Peyer's patch (tissue), 4 donors: Measurements from ENCODE around the gene AGPAT2.

Source experiments
- CTCF ChIP-seq, 6 experiments: fragments of 450-650 bp in 4 of 6; fragments of 200-600 bp in 2 of 6; sonication (generic) in 1 of 6; IDR thresholded peaks; one replicate each; pipeline ENCODE4 v1.5.1; 2017 to 2019; ENCODE audit warnings: antibody characterized with exemption in 6 of 6, mild to moderate bottlenecking in 3 of 6, moderate library complexity in 1 of 6
- POLR2A ChIP-seq, 2 donors: fragments of 450-650 bp; IDR thresholded peaks; one replicate each; pipeline ENCODE4 v1.5.1; 2017; ENCODE audit warnings: antibody characterized with exemption in 2 of 2, mild to moderate bottlenecking in 2 of 2, moderate library complexity in 2 of 2

GRCh38 chr9:136629879-136630661, 57.2 kb downstream of the AGPAT2 start:
- peak; percentile 32 to 72 (median 56) for TF ChIP-seq CTCF (IDR thresholded peaks at IDR 0.05)
- no peak for TF ChIP-seq POLR2A (IDR thresholded peaks at IDR 0.05)
